ENCODE results near the gene MTERF1.

MTERF1 gene

DNA sequence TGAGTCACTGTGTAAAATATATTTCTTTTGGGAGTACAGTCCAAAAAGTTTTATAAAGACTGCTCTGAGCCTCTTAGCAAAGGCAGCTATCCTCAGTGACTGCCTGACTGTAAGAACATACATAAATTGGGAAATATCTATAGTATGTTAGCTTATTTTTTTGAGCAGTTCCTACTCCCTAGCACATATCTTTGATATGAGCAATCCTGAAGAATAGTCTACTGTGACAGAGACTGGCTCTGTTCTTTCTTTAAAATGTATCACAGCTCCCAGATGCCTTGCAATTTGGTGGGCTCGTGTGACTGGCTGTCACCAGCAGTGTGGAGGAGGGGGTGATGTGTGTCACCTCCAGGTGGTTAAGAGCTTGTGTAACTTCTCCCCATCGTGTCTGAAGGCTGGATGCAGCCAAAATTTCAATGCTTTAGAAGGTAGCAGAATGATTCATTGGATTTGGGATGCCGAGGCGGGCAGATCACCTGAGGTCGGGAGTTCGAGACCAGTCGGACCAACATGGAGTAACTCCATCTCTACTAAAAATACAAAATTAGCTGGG is 47.9 kb downstream of the MTERF1 start:
- peak; percentile 18 for DNase-seq

DNA sequence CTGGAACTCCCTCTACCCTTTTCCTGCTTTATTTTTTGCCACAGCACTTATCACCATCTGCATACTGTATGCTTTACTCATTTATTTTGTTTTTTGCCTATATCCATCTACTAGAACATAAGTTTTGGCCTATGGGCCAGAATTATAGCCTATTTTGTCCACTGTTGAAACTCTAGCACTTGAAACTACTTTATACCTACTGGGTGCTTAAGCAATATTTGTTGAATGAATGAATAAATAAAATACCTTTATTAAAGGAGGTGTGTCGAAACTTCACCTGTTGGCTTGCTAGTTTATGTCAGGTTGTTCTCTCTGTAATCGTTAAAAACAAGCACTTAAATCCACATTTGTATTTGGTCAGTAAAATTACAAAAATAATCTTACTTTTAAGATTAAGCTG is 53.3 kb downstream of the MTERF1 start:
- no peak for DNase-seq

DNA sequence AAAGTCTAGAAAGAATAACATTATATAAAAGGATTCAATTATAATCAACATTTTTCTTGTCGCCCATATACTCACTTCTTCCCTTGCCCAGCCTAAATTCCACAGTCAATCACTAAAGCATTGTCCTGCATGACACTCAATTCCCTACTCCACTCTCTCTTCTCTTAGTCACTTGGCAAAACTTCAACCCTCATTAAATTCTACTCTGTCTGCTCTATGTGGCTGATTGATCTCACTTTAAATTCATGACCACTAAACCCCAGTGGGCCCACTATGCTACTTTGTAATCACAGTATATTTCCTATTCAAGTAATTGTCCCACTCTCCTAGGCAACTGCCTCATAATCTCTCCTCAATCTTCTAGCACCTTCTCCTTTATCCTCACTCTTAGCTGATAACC is 54.1 kb downstream of the MTERF1 start:
- DNase-seq = peak; percentile 24

DNA sequence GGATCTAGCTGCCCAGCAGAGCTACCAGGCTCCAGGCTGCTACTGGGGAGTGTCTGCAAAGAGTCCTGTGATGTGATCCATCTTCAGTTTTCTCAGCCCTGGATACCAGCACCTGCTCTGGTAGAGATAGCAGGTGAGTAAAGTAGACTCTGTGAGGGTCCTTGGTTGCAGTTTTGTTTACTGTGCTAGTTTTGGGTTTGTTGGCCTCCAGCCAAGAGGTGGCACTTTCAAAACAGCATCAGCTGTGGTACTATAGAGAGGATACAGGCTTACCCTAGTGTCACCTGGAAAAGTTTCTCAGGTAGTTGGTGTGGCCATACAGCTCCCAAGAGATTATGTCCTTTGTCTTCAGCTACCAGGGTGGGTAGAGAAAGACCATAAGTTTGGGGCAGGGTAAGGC is 56.3 kb downstream of the MTERF1 start:
- no peak for DNase-seq

Measured in fibroblast of skin of back (primary cell).